GM19328 (cell line): ENCODE measurements around the gene RAB27A.

Experiments used
- ATAC-seq: cut with Tn5 transposase; IDR thresholded peaks from one replicate; pipeline ENCODE4 v1.9.1; 2021; ENCODE audit warnings: mild to moderate bottlenecking, moderate library complexity; ENCODE audit not compliant: unreplicated experiment

The RAB27A gene

GRCh38 chr15:55230051-55230670, 59.5 kb downstream of the RAB27A start:
- ATAC-seq: no peak

- no peak for ATAC-seq
Measured at GRCh38 chr15:55226127-55226526, 63.5 kb downstream of the RAB27A start.

DNA sequence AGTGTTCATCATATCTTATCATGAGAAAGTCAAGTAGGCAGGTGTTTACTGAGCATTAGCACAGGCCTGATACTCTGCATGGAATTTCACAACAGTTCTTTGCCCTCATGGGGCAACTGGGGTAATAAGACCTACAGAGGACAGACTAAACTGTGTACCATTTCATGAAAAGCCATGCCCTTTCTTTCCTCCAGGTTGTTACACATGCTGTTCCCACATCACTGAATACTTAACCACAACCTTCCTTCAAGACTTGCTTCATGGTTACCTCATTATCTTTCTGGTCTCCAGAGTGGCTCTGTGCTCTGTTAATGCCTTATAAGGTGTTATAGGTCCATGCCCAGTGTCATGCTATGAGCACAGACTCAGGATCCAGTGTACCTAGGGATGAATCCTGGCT, 64.7 kb downstream of the RAB27A start:
- no peak for ATAC-seq

GRCh38 chr15:55222588-55222987, 67.0 kb downstream of the RAB27A start:
- ATAC-seq: peak; percentile 70

DNA sequence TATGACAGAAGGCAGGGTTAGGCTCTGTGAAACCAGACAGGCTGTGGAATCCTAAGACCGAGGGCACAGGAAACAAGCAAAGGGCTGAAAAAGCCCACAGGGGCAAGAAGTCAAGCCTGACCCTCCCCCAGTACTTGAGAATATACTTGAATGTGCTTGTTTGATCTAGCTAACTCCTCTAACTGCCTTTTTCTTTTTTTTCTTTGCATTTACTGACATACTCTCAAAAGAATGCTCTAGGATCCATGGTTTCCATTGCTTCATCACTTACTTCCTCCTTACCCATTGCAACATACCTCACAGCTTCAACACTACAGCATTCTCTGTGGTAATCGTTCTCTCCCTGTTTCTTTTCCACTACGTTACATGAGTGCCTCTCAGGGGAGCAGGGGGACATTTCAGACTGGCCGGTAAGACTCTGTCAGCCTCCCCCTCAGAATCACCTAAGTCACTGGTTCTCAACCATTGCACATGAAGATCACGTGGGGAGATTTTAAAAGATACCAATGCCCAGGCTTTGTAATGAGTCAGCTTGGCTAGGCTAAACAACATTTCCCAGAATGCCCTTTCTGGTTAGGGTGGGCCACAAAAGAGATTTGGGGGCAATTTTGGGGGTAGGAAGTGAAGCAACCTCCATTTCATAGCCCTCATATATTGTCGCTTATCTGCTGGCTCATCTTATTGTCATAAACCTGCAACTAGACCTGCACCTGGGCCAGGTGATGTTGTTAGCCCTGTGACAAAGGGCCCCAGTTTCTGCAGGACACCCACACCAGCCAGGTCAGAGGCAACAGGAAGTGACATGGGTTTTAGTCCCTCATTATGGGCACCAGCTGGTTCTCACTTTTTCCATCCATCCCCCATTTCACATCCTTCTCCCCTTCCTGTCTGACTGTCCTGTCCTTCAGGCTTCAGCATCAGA, 68.3 kb downstream of the RAB27A start:
- no peak for ATAC-seq

DNA sequence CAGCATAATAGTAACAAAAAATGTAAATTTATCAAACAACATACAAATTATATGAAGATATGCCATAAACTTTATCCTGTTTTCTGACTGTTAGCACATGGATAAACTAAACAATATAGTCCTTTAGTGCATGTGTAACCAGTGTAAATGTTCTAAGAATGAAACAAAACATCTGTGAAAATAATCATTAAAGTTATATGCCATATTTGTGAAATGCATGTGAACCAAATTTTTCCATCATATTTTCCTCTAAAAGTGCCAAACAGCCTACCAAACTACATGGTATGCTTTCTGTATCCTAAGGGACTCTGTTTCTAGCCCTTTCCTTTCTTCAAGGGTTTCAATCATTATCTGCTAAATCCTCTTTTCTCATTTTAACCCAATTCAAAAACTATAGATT, 69.0 kb downstream of the RAB27A start:
- no peak for ATAC-seq

DNA sequence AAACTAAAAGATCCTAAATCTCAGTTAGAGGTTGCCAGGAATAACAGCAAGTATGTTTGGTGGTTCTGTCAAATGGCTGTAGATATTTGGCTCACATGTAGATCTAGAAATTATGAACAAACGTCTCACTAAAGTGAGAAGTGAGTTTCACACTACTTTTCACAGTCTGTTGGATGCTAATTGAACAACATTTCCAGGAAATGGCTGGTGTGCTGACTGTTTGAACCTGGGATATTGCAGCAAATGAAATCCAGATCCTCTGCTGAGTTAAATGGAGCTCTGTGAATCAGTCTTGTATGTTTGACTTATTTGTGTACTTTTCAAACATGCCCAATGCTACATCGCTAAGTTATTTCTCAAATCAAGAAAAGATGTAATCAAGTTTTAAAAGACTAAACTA, 71.6 kb downstream of the RAB27A start:
- ATAC-seq: no peak

GRCh38 chr15:55204464-55204863, 85.1 kb downstream of the RAB27A start:
- no peak for ATAC-seq

- no peak for ATAC-seq
Measured at GRCh38 chr15:55202206-55202605, 87.4 kb downstream of the RAB27A start.

DNA sequence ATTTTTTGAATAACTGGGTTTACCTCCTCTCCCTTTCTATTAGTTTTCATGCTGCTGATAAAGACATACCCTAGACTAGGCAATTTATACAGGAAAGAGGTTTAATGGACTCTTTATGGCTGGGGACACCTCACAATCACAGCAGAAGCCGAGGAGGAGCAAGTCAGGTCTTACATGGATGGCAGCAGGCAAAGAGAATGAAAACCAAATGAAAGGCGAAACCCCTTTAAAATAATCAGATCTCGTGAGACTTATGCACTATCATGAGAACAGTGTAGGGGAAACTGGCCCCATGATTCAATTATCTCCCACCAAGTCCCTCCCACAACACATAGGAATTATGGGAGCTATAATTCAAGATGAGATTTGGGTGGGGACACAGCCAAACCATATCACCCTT, 90.9 kb downstream of the RAB27A start:
- no peak for ATAC-seq

DNA sequence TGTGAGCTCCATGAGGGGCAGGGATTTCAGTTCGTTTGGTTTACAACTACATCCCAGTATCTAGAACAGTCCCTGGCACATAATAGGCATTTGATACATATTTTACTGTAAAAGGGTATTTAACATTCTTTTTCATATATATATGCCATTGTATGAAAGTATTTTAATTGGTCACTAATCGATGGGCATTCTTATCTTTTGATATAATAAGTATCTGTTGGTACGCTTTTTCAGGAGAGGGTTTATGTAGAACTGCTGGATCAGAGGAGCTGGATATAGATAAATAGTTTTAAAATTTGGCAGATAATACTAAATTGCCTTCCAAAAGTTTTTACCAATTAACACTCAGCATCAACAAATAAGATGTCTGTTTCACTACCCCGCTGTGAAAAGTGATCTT, 91.9 kb downstream of the RAB27A start:
- no peak for ATAC-seq

GRCh38 chr15:55197362-55197705, 92.3 kb downstream of the RAB27A start:
- ATAC-seq: peak; percentile 14

GRCh38 chr15:55196458-55197361, 92.9 kb downstream of the RAB27A start, which contains the start of gene RSL24D1:
Gene RSL24D1 (minus strand): TSS chr15:55196941. CDS start chr15:55196890, 51 bp downstream.
- ATAC-seq: peak; percentile 92

DNA sequence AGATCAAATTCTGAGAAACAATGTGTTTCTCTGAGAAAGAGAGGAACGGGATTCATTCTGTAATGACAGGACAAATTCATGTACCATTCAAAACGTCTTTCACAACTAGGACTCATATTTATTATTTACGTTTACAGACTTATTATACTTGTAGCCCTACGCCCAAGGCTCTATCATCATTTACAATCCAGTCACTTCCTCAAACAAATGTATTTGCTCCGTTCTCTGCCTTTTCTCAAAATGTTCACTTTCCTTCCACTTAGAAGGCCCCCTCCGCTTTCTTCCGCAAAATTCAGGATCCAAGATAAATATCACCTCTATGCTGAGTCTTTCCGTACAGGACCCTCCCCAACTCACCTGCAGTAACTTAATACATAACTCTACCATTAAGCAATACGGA, 93.6 kb downstream of the RAB27A start:
- ATAC-seq: no peak

GRCh38 chr15:55194256-55194655, 95.4 kb downstream of the RAB27A start:
- no peak for ATAC-seq

GRCh38 chr15:55186331-55186730, 103.3 kb downstream of the RAB27A start:
- no peak for ATAC-seq

- no peak for ATAC-seq
Measured at GRCh38 chr15:55183679-55184078, 105.9 kb downstream of the RAB27A start.

DNA sequence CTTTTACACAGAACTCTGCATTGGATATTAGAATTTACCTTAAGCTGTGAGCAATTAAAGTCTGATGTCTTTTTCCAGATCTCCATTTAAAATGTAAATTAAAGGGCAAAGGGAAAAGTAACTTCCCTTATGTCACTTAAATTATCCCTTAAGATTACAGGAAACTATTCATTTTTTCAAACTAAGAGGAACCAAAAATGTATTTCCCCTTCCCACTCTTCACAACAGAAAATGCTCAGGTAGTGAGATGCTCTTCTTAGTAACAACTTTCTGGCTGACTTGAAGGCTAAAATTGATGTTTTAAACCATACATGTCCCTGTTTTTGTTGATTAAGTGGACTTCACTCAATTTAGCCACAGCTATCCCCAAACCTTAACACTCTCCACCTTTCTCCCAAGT, 110.5 kb downstream of the RAB27A start:
- ATAC-seq: no peak

- ATAC-seq: no peak
Measured at GRCh38 chr15:55170361-55170760, 119.3 kb downstream of the RAB27A start.

DNA sequence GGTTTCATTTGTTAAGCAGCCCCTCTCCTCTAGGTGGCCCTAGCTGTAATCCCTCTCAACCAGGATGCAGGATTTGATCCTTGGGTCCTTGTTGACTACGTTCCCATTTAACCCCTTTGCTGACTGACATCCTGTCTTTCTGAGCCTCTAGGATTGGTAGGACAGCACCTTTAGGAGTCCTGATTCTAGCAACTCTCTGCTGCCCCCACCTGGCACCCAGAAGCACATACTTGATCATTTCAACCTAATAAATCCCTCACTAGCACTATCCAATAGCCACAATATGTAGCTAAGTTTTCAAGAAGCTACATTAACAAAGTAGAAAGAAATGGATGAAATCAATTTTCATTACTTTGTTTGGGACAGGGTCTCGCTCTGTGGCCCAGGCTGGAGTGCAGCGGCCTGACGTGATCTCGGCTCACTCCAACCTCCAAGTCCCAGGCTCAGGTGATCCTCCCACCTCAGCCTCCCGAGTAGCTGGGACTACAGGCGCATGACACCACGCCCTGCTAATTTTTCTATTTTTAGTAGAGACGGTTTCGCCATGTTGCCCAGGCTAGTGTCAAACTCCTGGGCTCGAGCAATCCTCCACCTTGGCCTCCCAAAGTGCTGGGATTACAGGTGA, 121.2 kb downstream of the RAB27A start:
- peak; percentile 83 for ATAC-seq

DNA sequence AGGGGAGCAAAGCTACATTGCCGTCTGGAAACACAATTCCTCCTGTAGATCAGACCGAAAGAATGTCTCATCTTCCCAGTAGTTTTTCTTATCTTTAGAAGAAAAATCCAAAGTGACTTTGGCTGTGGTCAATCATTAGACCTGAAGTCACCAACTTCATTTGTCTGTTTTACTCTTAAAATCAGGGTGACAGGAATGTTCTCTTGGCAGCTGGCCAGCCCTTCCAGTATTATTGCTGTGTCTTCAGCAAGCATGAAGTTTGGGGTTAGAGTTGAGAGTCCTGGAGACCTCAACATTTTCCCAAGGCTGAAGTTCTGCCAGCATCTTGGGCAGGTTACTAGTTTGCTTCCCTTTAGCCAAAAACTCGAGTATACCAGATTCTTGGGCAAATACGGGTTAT, 125.3 kb downstream of the RAB27A start:
- ATAC-seq: no peak
